SK-N-SH (cell line): ENCODE data around the gene DHODH. TPM values are rescaled to one million over a fixed set of nuclear protein-coding genes. Genes with fewer than 3 reads are reported as not detected.

Experiments used
- CTCF ChIA-PET: fragments of 300-600, 350-600 bp; formaldehyde crosslinking; extraction: SDS; loops from one replicate; lab custom pipeline; 2021; lab: Yijun Ruan, JAX
- POLR2A ChIA-PET: fragments of 350-600 bp; sonication (Branson Sonifier 250); formaldehyde crosslinking; extraction: SDS; loops from one replicate; lab custom pipeline; 2020; ENCODE audit warnings: antibody characterized with exemption, inconsistent platforms; lab: Yijun Ruan, JAX
- DNase-seq: peaks from one replicate; pipeline ENCODE4 v3.0.0; 2012
- H2AFZ ChIP-seq: fragments of 200-600 bp; sonication (generic); 2 replicates; pipeline ENCODE4 v1.8.1; 2016; ENCODE audit warnings: antibody characterized with exemption, mild to moderate bottlenecking, low read depth
- H3F3A ChIP-seq: fragments of 200-600 bp; sonication (generic); replicated peaks from 2 replicates; pipeline ENCODE3; 2016; ENCODE audit warnings: antibody characterized with exemption, mild to moderate bottlenecking; ENCODE audit not compliant: insufficient read depth
- H3K27ac ChIP-seq, 2 experiments: fragments of 200-500 bp in 1 of 2; fragments of 200-600 bp in 1 of 2; sonication (Bioruptor generic) in 1 of 2; sonication (generic), shearing (Covaris generic) in 1 of 2; 2 replicates each; pipeline versions ENCODE4 v1.5.1 to v1.6.1; 2014 to 2016; ENCODE audit warnings: low read depth in 2 of 2, inconsistent platforms in 1 of 2, low read length in 1 of 2, mild to moderate bottlenecking in 1 of 2, mixed read lengths in 1 of 2
- H3K27me3 ChIP-seq: fragments of 200-600 bp; sonication (generic), shearing (Covaris generic); 2 replicates; pipeline ENCODE4 v1.6.1; 2016; ENCODE audit warnings: mixed run types; ENCODE audit not compliant: insufficient read depth
- H3K36me3 ChIP-seq, 2 experiments: fragments of 200-500 bp in 1 of 2; fragments of 200-600 bp in 1 of 2; sonication (Bioruptor generic) in 1 of 2; sonication (generic) in 1 of 2; replicated peaks in 1 of 2; 2 replicates each; pipeline versions ENCODE3 to v1.5.1; 2014 to 2016; ENCODE audit warnings: low read length in 1 of 2, mild to moderate bottlenecking in 1 of 2; ENCODE audit not compliant: insufficient read depth in 2 of 2, control insufficient read depth in 1 of 2
- H3K4me1 ChIP-seq, 2 experiments: fragments of 200-500 bp in 1 of 2; fragments of 200-600 bp in 1 of 2; sonication (Bioruptor generic) in 1 of 2; sonication (generic), shearing (Covaris generic) in 1 of 2; 2 replicates each; pipeline versions ENCODE4 v1.5.1 to v1.6.1; 2014 to 2016; ENCODE audit warnings: low read depth in 1 of 2, low read length in 1 of 2, mixed run types in 1 of 2; ENCODE audit not compliant: insufficient read depth in 2 of 2, control insufficient read depth in 1 of 2
- H3K4me2 ChIP-seq: fragments of 200-600 bp; sonication (generic), shearing (Covaris generic); 2 replicates; pipeline ENCODE4 v1.6.1; 2017; ENCODE audit warnings: mixed run types
- H3K4me3 ChIP-seq, 2 experiments: fragments of 200-500 bp in 1 of 2; fragments of 200-600 bp in 1 of 2; sonication (Bioruptor generic) in 1 of 2; sonication (generic), shearing (Covaris generic) in 1 of 2; 2 replicates each; pipeline versions ENCODE4 v1.5.1 to v1.8.1; 2014 to 2016; ENCODE audit warnings: low read depth in 2 of 2, inconsistent platforms in 1 of 2, low read length in 1 of 2, mild to moderate bottlenecking in 1 of 2, mixed read lengths in 1 of 2, moderate library complexity in 1 of 2
- H3K79me2 ChIP-seq: fragments of 200-600 bp; sonication (generic); 2 replicates; pipeline ENCODE4 v1.8.1; 2017; ENCODE audit warnings: mild to moderate bottlenecking; ENCODE audit not compliant: insufficient read depth
- H3K9ac ChIP-seq: fragments of 200-600 bp; sonication (generic); 2 replicates; pipeline ENCODE4 v1.6.1; 2017; ENCODE audit warnings: mixed run types
- H3K9me2 ChIP-seq: fragments of 200-600 bp; sonication (generic); 2 replicates; pipeline ENCODE4 v1.6.1; 2017; ENCODE audit warnings: mixed run types
- H3K9me3 ChIP-seq: fragments of 200-600 bp; sonication (generic); 2 replicates; pipeline ENCODE4 v1.6.1; 2017; ENCODE audit warnings: mixed run types, mild to moderate bottlenecking, moderate library complexity
- H4K20me1 ChIP-seq: fragments of 200-600 bp; sonication (generic); 2 replicates; pipeline ENCODE4 v1.6.1; 2017; ENCODE audit warnings: mild to moderate bottlenecking, mixed run types; ENCODE audit not compliant: insufficient read depth
- CHD2 ChIP-seq: fragments of 150-350 bp; IDR thresholded peaks from 2 replicates; pipeline ENCODE4 v1.6.1; 2018; ENCODE audit warnings: low read length; ENCODE audit not compliant: partially characterized antibody
- CTCF ChIP-seq: fragments of 200-600 bp; sonication (generic); IDR thresholded peaks from 2 replicates; pipeline ENCODE4 v1.6.1; 2017; ENCODE audit warnings: antibody characterized with exemption, mild to moderate bottlenecking, moderate library complexity
- FOXJ3 ChIP-seq: sonication (generic); formaldehyde crosslinking; IDR thresholded peaks from 2 replicates; pipeline ENCODE4 v1.5.1; 2020; ENCODE audit warnings: mild to moderate bottlenecking, missing genetic modification reagents
- FOXM1 ChIP-seq: IDR thresholded peaks from 2 replicates; pipeline ENCODE4 v1.4.0; 2012; ENCODE audit warnings: low read depth, mild to moderate bottlenecking
- JUND ChIP-seq: IDR thresholded peaks from 2 replicates; pipeline ENCODE4 v1.4.0; 2012
- NFIC ChIP-seq: IDR thresholded peaks from 2 replicates; pipeline ENCODE4 v1.4.0; 2012; ENCODE audit warnings: borderline replicate concordance
- PBX3 ChIP-seq: IDR thresholded peaks from 2 replicates; pipeline ENCODE4; 2012
- POLR2AphosphoS5 ChIP-seq: IDR thresholded peaks from 2 replicates; pipeline ENCODE4 v1.6.1; 2012; ENCODE audit warnings: low read depth, low read length
- SIN3A ChIP-seq: IDR thresholded peaks from 2 replicates; pipeline ENCODE4 v1.6.1; 2012; ENCODE audit warnings: low read depth, mild to moderate bottlenecking, low read length, moderate library complexity, borderline replicate concordance
- TEAD4 ChIP-seq: IDR thresholded peaks from 2 replicates; pipeline ENCODE4 v1.4.0; 2012; ENCODE audit warnings: mild to moderate bottlenecking, borderline replicate concordance; ENCODE audit not compliant: insufficient read depth
- WGBS: methylation state at CpG from one replicate; pipeline ENCODE4 v1.1.6; 2017; ENCODE audit warnings: low lambda C conversion rate; 5-methylcytosine and 5-hydroxymethylcytosine counted together
- polyA plus RNA-seq, 3 experiments: library from polyadenylated mRNA; depleted of rRNA; stranded (reverse); fragments of >200 nt; gene quantifications; 2 replicates each; pipeline ENCODE4 v1.2.3, GENCODE V29; 2012
- TF ChIP-seq, protein P1 (sequence below): fragments of 150-350 bp; IDR thresholded peaks from 2 replicates; pipeline ENCODE4 v1.6.1; 2016; ENCODE audit warnings: mild to moderate bottlenecking, low read depth, low read length

DHODH gene
- polyA plus RNA-seq, 1 of the 3 experiments (the other 2 are of a cell fraction), result 10.9 TPM

GRCh38 chr16:72013389-72013788, 4.8 kb downstream of the DHODH start (continued):
- no peak for TF ChIP-seq FOXM1
- TF ChIP-seq SIN3A, result no peak
- TF ChIP-seq FOXJ3 (CRISPR knock-in tag), result no peak
- no peak for TF ChIP-seq POLR2AphosphoS5
- no peak for TF ChIP-seq NFIC
- TF ChIP-seq JUND, result no peak
- no peak for TF ChIP-seq TEAD4
- TF ChIP-seq, protein P1, sequence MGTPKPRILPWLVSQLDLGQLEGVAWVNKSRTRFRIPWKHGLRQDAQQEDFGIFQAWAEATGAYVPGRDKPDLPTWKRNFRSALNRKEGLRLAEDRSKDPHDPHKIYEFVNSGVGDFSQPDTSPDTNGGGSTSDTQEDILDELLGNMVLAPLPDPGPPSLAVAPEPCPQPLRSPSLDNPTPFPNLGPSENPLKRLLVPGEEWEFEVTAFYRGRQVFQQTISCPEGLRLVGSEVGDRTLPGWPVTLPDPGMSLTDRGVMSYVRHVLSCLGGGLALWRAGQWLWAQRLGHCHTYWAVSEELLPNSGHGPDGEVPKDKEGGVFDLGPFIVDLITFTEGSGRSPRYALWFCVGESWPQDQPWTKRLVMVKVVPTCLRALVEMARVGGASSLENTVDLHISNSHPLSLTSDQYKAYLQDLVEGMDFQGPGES, result no peak

- H4K20me1 ChIP-seq, result no peaks in the 10 kb centered on the region
- H3K27ac ChIP-seq, result no peak overlapping the region
- no peak overlapping the region for H3K4me2 ChIP-seq
- H3K4me3 ChIP-seq, result no peak overlapping the region
- no peaks in the 10 kb centered on the region for H3F3A ChIP-seq
- TF ChIP-seq CTCF, result no peak
- TF ChIP-seq, all 33 proteins: peak for 0
- WGBS, result 93% methylated on average over 15 of the region's 15 CpGs
- no peak overlapping the region for H2AFZ ChIP-seq
- POLR2A ChIA-PET, result no interaction called here
- H3K79me2 ChIP-seq, result peaks cover 5% of the 10 kb centered on the region; the same call in 1 of the 2 replicates
- no peaks in the 10 kb centered on the region for H3K9me3 ChIP-seq
- no peak for DNase-seq
- H3K27me3 ChIP-seq, result no peaks in the 10 kb centered on the region
- H3K4me1 ChIP-seq, result no peaks in the 10 kb centered on the region; a peak in 1 of 4 replicates
- H3K9ac ChIP-seq, result no peak overlapping the region
- H3K36me3 ChIP-seq, result peaks cover 3 to 36% of the 10 kb centered on the region in 2 experiments
- CTCF ChIA-PET, result no interaction called here
- H3K9me2 ChIP-seq, result no peaks in the 10 kb centered on the region
Measured at GRCh38 chr16:72013888-72014581, 5.5 kb downstream of the DHODH start.

- no peak overlapping the region for H2AFZ ChIP-seq
- no peaks in the 10 kb centered on the region for H3K9me3 ChIP-seq
- H3K9me2 ChIP-seq, result no peaks in the 10 kb centered on the region
- no peaks in the 10 kb centered on the region; a peak in 1 of 4 replicates for H3K4me1 ChIP-seq
- H3K4me2 ChIP-seq, result no peak overlapping the region
- no peak overlapping the region for H3K4me3 ChIP-seq
- DNase-seq, result no peak
- peaks cover 4% of the 10 kb centered on the region; the same call in 1 of the 2 replicates for H3K79me2 ChIP-seq
- no peaks in the 10 kb centered on the region for H4K20me1 ChIP-seq
- H3K36me3 ChIP-seq, result peaks cover 3 to 36% of the 10 kb centered on the region in 2 experiments
- no peaks in the 10 kb centered on the region for H3F3A ChIP-seq
- no peaks in the 10 kb centered on the region for H3K27me3 ChIP-seq
- H3K27ac ChIP-seq, result no peak overlapping the region
- ChIA-PET POLR2A (no interaction called here), CTCF (no interaction called here)
- TF ChIP-seq SIN3A (no peak), CHD2 (no peak), NFIC (no peak), PBX3 (no peak)
- H3K9ac ChIP-seq, result no peak overlapping the region
- 90% methylated on average over 8 of the region's 8 CpGs for WGBS
Measured at GRCh38 chr16:72014675-72015074, 6.1 kb downstream of the DHODH start.
